ENCODE results near the gene COLGALT1. TPM values are rescaled to one million over a fixed set of nuclear protein-coding genes. Genes with fewer than 3 reads are reported as not detected.

Gene COLGALT1
- total RNA-seq, 1 donor from 2014 or later = 140 TPM

- Mint-ChIP-seq H3K4me1 (ENCODE audit: low read depth) (peaks cover 10% of the 10 kb centered on the region), H3K4me3 (ENCODE audit: unreplicated experiment) (no peak overlapping the region), H3K27me3 (ENCODE audit: low read depth) (no peaks in the 10 kb centered on the region), H3K9me3 (ENCODE audit: low read depth) (no peaks in the 10 kb centered on the region), H3K27ac (ENCODE audit: unreplicated experiment) (no peak overlapping the region), H3K36me3 (ENCODE audit: low read depth) (no peaks in the 10 kb centered on the region)
- DNase-seq (ENCODE audit: low spot score) = no peak
- TF ChIP-seq CTCF (IDR thresholded peaks at IDR 0.05) = no peak
Observed at GRCh38 chr19:17541184-17541759, 14.2 kb upstream of the COLGALT1 start.

GRCh38 chr19:17542042-17542441 is 13.4 kb upstream of the COLGALT1 start:
- H3K4me1 Mint-ChIP-seq (ENCODE audit: low read depth) = peaks cover 10% of the 10 kb centered on the region
- no peak for DNase-seq (ENCODE audit: low spot score)

GRCh38 chr19:17542793-17543582 is 12.5 kb upstream of the COLGALT1 start:
- Mint-ChIP-seq H3K4me3 (ENCODE audit: unreplicated experiment) (no peak overlapping the region), H3K9me3 (ENCODE audit: low read depth) (no peaks in the 10 kb centered on the region), H3K27ac (ENCODE audit: unreplicated experiment) (no peak overlapping the region), H3K36me3 (ENCODE audit: low read depth) (no peaks in the 10 kb centered on the region), H3K4me1 (ENCODE audit: low read depth) (peaks cover 10% of the 10 kb centered on the region), H3K27me3 (ENCODE audit: low read depth) (no peaks in the 10 kb centered on the region)
- no peak for DNase-seq (ENCODE audit: low spot score)
- TF ChIP-seq CTCF (IDR thresholded peaks at IDR 0.05) = no peak

More at GRCh38 chr19:17542042-17542441, 13.4 kb upstream of the COLGALT1 start:
- H3K36me3 Mint-ChIP-seq (ENCODE audit: low read depth) = no peaks in the 10 kb centered on the region
- H3K27ac Mint-ChIP-seq (ENCODE audit: unreplicated experiment) = no peak overlapping the region
- no peaks in the 10 kb centered on the region for H3K27me3 Mint-ChIP-seq (ENCODE audit: low read depth)
- no peak for TF ChIP-seq CTCF (IDR thresholded peaks at IDR 0.05)
- H3K9me3 Mint-ChIP-seq (ENCODE audit: low read depth) = no peaks in the 10 kb centered on the region
- H3K4me3 Mint-ChIP-seq (ENCODE audit: unreplicated experiment) = no peak overlapping the region

- Mint-ChIP-seq H3K4me1 (ENCODE audit: low read depth) (peaks cover 3% of the 10 kb centered on the region), H3K9me3 (ENCODE audit: low read depth) (no peaks in the 10 kb centered on the region), H3K27ac (ENCODE audit: unreplicated experiment) (no peak overlapping the region), H3K27me3 (ENCODE audit: low read depth) (no peaks in the 10 kb centered on the region), H3K4me3 (ENCODE audit: unreplicated experiment) (no peak overlapping the region), H3K36me3 (ENCODE audit: low read depth) (no peaks in the 10 kb centered on the region)
- no peak for TF ChIP-seq CTCF (IDR thresholded peaks at IDR 0.05)
- no peak for DNase-seq (ENCODE audit: low spot score)
Observed at GRCh38 chr19:17543986-17544385, 11.5 kb upstream of the COLGALT1 start.

- peaks cover 3% of the 10 kb centered on the region for H3K4me1 Mint-ChIP-seq (ENCODE audit: low read depth)
- no peak overlapping the region for H3K4me3 Mint-ChIP-seq (ENCODE audit: unreplicated experiment)
- no peak for DNase-seq (ENCODE audit: low spot score)
- no peaks in the 10 kb centered on the region for H3K27me3 Mint-ChIP-seq (ENCODE audit: low read depth)
- H3K9me3 Mint-ChIP-seq (ENCODE audit: low read depth) = no peaks in the 10 kb centered on the region
- no peaks in the 10 kb centered on the region for H3K36me3 Mint-ChIP-seq (ENCODE audit: low read depth)
- H3K27ac Mint-ChIP-seq (ENCODE audit: unreplicated experiment) = no peak overlapping the region
- no peak for TF ChIP-seq CTCF (IDR thresholded peaks at IDR 0.05)
Observed at GRCh38 chr19:17544418-17544817, 11.0 kb upstream of the COLGALT1 start.

All from chondrocyte (in vitro differentiated cells).